Measurements from ENCODE around the gene CNIH2.

CNIH2 gene

DNA sequence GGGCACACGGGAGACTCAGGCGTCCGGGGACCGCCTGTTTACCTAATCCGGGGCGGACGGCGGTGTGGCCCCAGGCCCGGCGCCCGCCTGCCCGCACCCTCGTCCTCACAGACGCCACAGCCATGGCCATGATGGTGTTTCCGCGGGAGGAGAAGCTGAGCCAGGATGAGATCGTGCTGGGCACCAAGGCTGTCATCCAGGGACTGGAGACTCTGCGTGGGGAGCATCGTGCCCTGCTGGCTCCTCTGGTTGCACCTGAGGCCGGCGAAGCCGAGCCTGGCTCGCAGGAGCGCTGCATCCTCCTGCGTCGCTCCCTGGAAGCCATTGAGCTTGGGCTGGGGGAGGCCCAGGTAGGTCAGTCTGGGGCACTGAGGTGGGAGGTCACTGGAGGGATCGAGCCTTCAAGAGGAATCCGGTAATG is 19.5 kb upstream of the CNIH2 start:
- in situ Hi-C loops (cut with HindIII; ENCODE audit: low sequenced_read_pairs), result no loop called here

DNA sequence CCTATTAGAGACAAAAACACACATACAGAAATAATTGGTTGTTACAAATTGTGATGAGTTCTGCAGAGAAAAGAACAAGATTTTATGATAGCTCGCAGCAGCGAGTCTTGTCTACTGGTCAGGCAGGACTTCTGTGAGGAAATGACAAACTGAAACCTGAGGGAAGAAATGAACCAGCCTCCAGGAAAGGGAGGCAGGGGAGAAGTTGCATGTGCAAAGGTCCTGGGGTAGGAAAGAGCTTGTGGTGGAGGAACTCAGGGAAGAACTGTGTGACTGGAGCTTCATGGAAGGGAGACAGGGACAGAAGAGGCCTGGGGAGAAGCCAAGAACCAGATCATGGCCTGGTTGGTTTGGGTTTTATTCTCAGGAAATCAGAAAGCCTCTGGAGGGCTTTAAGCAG is 18.8 kb upstream of the CNIH2 start:
- in situ Hi-C loops (cut with HindIII; ENCODE audit: low sequenced_read_pairs), result no loop called here

DNA sequence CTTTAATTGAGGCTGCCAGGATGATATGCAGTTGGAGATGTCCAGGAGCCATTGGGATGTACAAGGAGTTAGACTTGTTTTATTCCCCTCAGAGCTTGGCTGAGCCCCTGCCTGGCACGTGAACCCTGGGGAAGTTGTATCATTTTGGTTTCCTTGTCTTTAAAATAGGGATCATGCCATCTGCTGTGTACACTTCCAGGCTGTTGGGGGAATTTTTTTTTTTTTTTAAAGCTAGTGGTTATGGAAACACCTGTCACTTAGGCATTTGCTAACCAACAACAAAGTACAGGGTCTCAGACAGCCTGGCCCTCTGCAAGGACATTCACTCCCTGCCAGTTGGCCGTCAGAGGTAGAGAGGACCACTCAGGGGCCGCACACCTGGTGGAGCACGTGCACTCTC is 18.0 kb upstream of the CNIH2 start:
- in situ Hi-C loops (cut with HindIII; ENCODE audit: low sequenced_read_pairs), result no loop called here

DNA sequence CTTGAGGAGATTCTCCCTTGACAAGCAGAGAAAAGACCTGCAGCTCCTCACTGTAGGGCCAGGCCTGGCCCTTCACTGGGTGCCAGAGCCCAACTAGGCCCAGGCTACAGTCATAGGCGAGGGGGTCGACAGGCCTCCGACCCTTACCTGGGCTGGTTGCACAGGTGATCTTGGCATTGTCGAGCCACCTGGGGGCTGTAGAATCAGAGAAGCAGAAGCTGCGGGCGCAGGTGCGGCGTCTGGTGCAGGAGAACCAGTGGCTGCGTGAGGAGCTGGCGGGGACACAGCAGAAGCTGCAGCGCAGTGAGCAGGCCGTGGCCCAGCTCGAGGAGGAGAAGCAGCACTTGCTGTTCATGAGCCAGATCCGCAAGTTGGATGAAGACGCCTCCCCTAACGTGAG is 16.4 kb upstream of the CNIH2 start:
- in situ Hi-C loops (cut with HindIII; ENCODE audit: low sequenced_read_pairs), result no loop called here

DNA sequence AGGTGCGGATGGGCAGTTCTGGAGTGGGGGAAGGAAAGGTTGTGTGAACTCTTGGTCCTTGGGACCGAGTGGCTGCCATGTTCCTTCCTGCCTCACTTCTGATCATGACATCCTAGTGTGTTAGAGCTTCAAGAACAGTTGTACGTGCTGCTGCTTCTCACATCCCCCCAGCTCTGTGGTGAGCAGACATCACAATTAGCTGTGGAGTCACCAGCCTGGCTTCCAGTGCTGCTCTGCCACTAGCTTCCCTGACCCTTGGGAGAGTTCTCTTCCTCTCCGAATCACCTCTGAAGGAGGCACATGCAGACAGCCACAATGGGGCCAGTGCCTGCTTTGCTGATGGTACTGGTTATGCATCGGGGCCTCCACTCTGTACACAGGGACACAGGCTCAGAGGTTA is 15.8 kb upstream of the CNIH2 start:
- in situ Hi-C loops (cut with HindIII; ENCODE audit: low sequenced_read_pairs), result no loop called here

DNA sequence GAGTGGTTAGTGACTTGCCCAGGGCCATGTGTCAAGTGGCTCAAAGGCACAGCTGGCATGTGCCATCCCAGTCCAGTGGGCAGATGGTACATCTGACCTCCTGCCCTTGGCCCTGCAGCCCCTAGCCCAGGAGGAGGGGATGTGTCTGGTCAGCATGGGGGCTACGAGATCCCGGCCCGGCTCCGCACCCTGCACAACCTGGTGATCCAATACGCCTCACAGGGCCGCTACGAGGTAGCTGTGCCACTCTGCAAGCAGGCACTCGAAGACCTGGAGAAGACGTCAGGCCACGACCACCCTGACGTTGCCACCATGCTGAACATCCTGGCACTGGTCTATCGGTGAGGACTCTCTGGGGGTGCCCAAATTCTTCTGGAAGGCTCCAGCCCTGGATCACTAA is 15.3 kb upstream of the CNIH2 start:
- in situ Hi-C loops (cut with HindIII; ENCODE audit: low sequenced_read_pairs), result no loop called here

DNA sequence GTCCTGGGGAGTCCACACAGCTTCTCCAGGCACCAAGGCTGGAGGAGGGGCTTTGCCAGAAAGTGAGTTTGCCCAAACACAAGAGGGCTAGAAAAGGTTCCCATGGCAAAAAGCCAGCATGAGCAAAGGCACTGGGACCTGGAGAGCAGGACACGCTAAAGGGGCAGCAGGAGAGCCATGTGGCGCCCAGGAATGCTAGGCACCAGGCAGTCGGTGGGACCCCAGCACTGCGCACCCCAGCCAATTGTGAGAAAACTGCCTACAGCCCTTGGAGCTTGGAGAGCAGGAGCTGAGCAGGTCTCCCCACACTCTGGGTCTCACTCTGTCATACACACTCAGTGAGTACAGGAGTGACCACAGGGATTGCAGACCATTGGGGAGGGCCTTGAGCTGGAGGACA is 14.7 kb upstream of the CNIH2 start:
- in situ Hi-C loops (cut with HindIII; ENCODE audit: low sequenced_read_pairs), result no loop called here

DNA sequence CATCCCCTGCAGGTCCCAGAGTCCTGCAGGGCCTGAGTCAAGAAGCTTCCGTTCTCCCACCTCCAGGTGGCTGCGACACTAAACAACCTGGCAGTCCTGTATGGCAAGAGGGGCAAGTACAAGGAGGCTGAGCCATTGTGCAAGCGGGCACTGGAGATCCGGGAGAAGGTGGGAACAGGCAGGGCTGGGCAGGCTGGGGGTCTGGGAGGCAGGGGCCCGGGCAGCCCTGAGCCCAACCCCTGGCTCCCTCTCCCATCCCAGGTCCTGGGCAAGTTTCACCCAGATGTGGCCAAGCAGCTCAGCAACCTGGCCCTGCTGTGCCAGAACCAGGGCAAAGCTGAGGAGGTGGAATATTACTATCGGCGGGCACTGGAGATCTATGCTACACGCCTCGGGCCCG is 14.2 kb upstream of the CNIH2 start:
- in situ Hi-C loops (cut with HindIII; ENCODE audit: low sequenced_read_pairs), result no loop called here

DNA sequence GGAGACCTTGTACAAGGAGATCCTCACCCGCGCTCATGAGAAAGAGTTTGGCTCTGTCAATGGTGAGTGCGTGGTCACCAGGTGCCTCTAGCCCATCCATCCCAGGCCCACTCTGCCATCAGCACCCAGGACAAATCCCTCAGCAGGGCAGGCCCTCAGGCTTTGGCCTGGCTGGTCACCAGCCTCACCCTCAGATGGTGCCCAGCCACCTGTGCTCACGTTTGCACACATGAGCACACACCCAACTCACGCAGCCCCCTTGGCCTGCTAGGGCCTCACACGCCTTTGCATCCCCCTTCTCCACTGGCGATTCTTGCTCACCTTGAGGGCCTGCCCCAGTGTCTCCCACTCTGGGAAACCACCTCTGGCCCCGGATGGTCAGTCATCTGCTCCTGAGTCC is 13.6 kb upstream of the CNIH2 start:
- in situ Hi-C loops (cut with HindIII; ENCODE audit: low sequenced_read_pairs), result no loop called here

DNA sequence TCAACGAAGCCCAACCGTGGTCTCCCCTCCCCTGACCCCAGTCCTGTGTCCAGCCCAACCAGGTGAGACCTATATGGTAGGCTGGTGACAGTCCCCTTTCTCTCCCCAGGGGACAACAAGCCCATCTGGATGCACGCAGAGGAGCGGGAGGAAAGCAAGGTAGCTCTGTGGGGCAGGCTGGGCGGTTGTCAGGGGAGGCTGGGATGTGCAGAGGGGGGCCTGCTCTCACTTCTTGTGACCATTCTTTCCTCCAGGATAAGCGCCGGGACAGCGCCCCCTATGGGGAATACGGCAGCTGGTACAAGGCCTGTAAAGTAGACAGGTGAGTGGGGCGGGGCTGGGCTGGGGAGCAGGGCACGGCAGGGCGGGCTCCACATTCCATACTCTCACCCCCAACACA is 13.1 kb upstream of the CNIH2 start:
- in situ Hi-C loops (cut with HindIII; ENCODE audit: low sequenced_read_pairs), result no loop called here

DNA sequence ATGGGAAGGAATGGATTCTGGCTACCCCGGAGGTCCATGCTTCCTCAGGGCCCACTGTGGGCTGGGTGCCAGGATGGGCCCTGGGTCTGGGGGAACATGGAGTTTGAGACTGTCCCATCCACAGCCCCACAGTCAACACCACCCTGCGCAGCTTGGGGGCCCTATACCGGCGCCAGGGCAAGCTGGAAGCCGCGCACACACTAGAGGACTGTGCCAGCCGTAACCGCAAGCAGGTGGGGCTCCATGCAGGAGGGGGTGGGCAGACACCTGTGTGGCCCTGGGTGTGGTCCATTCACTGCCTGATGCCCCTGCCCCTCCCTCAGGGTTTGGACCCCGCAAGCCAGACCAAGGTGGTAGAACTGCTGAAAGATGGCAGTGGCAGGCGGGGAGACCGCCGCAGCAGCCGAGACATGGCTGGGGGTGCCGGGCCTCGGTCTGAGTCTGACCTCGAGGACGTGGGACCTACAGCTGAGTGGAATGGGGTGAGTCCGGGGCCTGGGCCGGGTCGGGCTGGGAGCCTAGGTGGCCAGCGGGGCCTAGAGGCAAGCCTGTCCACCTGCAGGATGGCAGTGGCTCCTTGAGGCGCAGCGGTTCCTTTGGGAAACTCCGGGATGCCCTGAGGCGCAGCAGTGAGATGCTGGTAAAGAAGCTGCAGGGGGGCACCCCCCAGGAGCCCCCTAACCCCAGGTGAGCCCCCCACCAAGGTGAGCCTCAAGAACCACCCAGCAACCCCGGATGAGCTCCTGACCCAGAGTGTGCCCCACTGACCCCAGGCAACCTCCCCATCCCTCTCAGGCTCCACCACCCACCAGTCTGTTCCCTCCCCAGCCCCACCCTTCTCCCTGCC is 12.2 kb upstream of the CNIH2 start:
- in situ Hi-C loops (cut with HindIII; ENCODE audit: low sequenced_read_pairs), result no loop called here

DNA sequence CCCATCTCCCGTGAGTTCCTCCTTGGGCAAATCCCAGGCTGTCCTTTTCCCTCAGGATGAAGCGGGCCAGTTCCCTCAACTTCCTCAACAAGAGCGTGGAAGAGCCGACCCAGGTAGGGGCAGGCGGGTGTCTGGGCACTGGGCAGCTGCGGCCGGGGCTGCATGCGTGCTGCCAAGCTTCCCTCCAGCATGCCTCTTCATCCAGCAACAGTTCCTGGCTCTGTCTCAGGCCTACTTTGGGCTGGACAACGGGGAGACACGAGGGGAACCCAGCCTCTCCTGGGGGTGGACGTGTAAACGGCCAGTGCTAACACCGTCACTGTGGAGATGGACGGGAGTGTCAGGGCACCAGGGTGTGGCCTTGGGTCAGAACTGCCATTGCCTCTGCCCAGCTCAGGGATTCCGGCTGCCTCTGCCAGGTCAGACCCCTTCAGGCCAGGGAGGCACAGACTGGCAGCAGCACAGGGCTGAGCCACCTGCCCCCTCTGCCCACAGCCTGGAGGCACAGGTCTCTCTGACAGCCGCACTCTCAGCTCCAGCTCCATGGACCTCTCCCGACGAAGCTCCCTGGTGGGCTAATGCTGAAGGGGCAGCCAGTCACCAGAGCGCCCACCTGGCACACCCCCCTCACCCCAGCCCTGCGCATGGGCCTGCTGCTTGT is 11.5 kb upstream of the CNIH2 start:
- in situ Hi-C loops (cut with HindIII; ENCODE audit: low sequenced_read_pairs), result no loop called here

DNA sequence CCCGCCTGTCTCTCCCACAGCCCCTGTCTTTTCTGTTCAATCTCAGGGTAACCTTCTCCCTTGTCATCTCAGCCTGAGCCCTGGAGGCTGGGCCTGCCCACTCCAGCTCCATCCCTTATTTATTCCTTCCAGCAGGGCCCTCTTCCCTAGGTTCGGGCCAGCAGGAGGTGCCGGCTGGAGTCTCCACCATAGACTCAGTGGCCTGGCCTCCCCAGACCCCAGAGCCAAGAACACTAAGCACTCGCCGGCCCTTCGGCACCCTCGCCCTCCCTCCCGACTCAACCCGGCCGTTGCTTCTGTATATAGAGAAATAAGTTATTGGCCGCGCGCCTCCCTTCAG is 11.0 kb upstream of the CNIH2 start:
- in situ Hi-C loops (cut with HindIII; ENCODE audit: low sequenced_read_pairs), result no loop called here

DNA sequence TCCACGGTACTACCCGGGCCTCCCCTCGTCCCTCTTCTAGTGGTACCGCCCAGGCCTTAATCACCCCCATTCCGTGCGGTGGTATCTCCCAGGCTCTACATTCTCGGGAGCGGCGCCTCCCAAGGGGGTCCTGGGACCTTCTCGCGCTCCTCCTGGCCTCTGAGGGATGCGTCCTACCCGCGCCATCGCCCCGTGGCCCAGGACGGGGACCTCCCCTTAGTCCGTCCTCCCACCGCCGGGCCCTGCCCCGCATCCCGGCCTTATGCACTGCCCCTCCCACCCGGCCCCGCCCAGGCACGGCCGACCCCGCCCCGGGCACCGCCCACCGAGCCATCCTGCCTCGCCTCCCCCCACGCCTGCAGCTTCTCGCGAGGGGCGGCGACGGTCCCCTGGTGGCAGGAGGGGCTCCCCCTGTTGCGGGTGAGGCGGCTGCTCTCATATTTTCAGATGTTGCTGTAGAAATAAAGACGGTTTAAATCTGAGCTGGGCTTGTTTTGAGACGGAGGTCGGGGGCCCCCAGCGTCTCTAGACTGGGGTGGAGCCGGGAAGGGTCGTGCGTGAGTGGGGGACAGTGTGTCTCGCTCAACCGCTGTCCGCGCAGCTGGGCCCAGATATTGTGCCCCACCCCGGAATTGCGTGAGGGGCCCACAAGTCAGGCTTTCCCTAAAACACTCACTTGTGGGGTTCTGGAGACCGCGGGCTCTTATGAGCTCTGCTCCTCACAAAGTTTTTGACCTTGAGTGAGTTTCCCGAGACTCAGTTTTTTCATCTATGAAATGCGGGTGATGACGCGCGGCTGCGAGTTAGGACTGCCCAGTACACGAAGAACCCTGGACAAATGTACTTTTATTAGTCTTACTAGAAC is 10.4 kb upstream of the CNIH2 start:
- in situ Hi-C loops (cut with HindIII; ENCODE audit: low sequenced_read_pairs), result no loop called here

DNA sequence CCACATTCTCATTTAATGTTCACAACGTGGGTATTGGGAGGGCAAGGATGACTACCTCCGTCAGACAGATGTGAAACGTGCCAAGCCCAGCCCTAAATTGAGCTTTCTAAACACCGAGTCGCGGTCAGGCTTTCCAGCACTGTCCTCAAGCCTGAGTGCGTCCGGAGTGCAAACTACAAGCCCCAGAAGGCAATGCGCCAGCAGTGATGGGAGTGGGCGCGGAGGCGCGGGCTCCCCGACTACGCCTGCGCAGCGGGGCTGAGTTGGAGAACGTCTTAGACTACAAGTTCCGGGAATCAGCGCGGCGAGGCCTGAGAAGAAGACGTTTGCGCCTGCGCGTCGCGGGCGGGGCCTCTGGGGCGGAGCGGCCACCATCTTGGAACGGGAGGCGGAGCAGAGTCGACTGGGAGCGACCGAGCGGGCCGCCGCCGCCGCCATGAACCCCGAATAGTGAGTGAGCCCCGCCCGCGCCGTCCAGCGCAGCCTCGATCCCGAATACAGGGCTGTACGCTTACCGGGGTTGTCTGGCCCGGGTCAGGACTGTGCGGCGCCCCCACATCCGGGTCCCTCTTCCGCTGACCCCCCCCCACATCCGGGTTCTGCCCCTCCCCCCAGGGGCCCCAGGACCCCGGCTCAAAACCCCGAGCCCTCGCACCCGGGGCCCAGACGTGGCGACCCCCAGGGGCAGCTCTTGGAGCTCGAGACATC is 9.6 kb upstream of the CNIH2 start, which contains the start of gene RAB1B:
Gene RAB1B, plus strand, starts transcription at position 396 of the 708 bp plus-strand sequence. Its CDS starts 41 bp downstream, at position 437.
- in situ Hi-C loops (cut with HindIII; ENCODE audit: low sequenced_read_pairs), result no loop called here

DNA sequence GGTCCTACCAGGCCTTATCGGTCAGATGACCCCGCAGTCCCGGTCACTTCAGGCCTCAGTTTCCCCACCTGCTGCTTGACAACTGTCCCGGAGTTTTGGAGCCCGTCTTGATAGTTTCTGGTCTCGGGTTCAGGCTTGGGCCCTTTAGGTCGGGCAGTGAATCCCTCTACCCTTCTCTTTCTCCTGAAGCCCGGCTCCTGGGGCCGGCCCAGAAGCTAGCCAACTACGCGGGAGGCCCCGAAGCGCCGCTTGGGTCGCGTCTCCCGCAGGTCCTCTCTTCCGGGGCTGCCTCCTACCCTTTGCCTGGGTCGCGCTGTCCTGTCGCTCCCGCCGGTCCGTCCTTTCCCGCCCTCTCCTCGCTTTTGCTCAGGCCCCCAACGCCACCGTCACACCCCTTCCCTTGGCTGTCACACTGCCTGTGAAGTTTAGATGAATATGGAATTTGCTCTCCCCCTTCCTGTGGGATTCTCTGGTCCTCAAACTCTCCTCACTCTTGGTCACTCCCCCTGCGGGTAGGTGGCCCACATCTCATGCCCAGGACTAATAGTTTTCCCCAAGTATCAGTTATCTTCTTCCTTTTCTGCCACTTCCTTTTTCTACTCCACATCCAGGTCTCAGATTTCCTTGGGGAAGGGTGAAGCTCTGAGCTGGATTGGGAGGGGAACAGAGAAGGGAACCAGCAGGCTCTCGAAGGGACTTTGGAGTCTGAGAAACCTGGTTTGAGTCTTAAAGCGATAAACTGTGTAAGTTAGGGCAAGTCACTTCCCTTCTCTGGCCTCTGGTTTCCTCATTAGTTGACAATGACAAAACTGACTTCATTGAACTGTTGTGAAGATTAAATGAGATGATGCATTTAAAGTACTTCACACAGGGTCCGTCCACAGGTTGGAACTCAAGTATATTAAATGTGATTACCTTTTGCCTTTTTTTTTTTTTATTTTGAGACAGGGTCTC is 8.7 kb upstream of the CNIH2 start:
- in situ Hi-C loops (cut with HindIII; ENCODE audit: low sequenced_read_pairs), result no loop called here

DNA sequence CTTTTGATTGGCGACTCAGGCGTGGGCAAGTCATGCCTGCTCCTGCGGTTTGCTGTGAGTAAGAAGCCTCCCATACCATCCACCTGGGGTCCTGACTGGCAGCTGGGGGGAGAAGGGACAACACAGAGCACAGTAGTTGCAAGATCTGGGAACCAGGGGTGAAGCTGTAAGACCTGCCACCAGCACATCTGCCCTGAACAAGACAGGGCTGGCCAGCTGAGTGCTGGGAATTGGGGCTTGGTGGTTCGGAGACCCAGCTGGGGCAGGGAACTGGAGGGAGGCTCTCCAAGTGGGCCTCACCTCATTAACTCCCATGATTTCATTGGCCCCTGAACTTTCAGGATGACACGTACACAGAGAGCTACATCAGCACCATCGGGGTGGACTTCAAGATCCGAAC is 6.2 kb upstream of the CNIH2 start:
- in situ Hi-C loops (cut with HindIII; ENCODE audit: low sequenced_read_pairs), result no loop called here

DNA sequence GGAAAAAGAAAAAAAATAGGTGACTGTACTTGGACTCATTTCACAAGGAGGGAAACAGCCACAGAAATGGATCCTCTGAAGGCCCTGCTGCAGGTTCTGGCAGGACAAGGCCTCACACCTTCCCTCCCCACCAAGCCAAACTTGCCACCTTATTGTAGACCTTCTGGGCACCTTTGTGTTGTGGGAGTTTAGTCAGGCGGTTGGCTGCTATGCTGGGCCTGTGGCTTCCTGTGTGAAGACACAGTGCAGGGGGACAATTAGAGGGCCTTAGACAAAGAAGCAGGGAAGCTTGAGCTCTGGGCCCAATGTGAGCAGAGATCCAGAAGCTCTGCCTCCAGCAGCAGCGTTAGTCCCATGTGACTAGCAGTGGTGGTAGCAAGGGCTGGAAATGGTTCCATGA is 5.4 kb upstream of the CNIH2 start:
- in situ Hi-C loops (cut with HindIII; ENCODE audit: low sequenced_read_pairs), result no loop called here

DNA sequence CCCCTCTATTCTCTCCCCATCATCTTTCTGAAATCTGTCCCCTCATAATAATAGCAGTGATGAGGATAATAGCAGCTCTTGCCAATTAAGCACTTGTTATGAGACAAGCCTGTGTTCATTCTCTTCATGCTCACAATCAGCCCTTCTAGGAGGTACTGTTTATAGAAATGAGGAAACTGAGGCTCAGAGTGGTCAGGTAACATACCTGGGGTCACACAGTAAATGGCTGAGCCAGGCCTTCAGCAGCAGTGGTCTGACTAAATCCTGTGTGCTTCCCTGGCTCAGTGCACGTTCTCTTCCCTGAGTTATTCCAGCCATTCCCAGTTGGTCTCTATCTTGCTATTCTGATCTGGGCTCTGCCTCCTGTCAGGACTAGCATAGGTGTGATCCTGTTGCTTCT is 3.8 kb upstream of the CNIH2 start:
- in situ Hi-C loops (cut with HindIII; ENCODE audit: low sequenced_read_pairs), result no loop called here

DNA sequence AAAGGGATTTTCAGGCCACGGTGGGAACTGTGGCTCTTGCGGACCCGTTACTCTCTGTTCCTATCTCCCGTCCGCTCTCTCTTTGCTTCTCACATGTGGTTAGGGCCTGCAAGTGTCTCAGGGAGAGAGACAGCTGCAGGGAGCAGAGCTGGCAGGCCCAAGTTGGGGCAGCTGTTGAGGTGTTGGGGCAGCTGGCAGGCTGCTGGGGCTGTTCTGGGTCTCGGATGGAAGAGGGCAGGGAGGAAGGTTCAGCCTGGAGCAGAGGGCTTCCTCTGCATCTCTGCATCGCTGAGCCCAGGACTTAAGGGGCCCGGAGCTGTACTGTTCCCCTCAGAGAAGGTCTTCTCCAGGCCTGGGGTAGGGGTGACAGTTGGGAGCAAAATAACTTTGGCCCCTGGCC is 2.6 kb upstream of the CNIH2 start:
- in situ Hi-C loops (cut with HindIII; ENCODE audit: low sequenced_read_pairs), result no loop called here
